HG03135 (cell line): ENCODE measurements around the gene MTLN.
A peak's percentile ranks its signal among the peaks of the same experiment; 100 is the strongest.
"Not testable (repeated sequence)": the region's sequence is repeated elsewhere in the genome, so short reads cannot be mapped to it uniquely, and the experiment has no call there.

Experiments
- ATAC-seq: cut with Tn5 transposase; IDR thresholded peaks from one replicate; pipeline ENCODE4 v1.9.1; 2021; ENCODE audit warnings: mild to moderate bottlenecking, moderate library complexity; ENCODE audit not compliant: unreplicated experiment

Gene MTLN

GRCh38 chr2:110204408-110205385 is 7.7 kb downstream of the MTLN start, which contains the start of gene NPHP1:
Gene NPHP1, minus strand, starts transcription at chr2:110205013. Its CDS starts 45 bp downstream, at chr2:110204968.
- peak; percentile 93 for ATAC-seq

GRCh38 chr2:110198016-110198415 is 14.3 kb downstream of the MTLN start:
- no peak for ATAC-seq

GRCh38 chr2:110197452-110197851 is 14.9 kb downstream of the MTLN start:
- ATAC-seq: no peak

- ATAC-seq: not testable (repeated sequence)
Observed at GRCh38 chr2:110190169-110190568, 22.2 kb downstream of the MTLN start.

GRCh38 chr2:110182449-110182848 is 29.9 kb downstream of the MTLN start:
- ATAC-seq: no peak

GRCh38 chr2:110180036-110180435 is 32.3 kb downstream of the MTLN start:
- no peak for ATAC-seq

- no peak for ATAC-seq
Observed at GRCh38 chr2:110173523-110173922, 38.8 kb downstream of the MTLN start.

GRCh38 chr2:110172506-110172905 is 39.8 kb downstream of the MTLN start:
- ATAC-seq: no peak

GRCh38 chr2:110170102-110170501 is 42.2 kb downstream of the MTLN start:
- no peak for ATAC-seq

- no peak for ATAC-seq
Observed at GRCh38 chr2:110167326-110168000, 44.9 kb downstream of the MTLN start.

- no peak for ATAC-seq
Observed at GRCh38 chr2:110166266-110166665, 46.1 kb downstream of the MTLN start.
